K562 (cell line): Measurements from ENCODE around the gene SRRT. TPM values are rescaled to one million over a fixed set of nuclear protein-coding genes. Genes with fewer than 3 reads are reported as not detected.

Experiments
- CBFA2T2 ChIP-seq: fragments of 450-650 bp; conservative IDR thresholded peaks from 2 replicates; pipeline ENCODE4 v1.6.1; 2017; ENCODE audit warnings: mild to moderate bottlenecking
- CHCHD3 ChIP-seq: fragments of 250-450 bp; sonication (Bioruptor Pico); IDR thresholded peaks from 2 replicates; pipeline ENCODE4 v2.1.2; 2022; ENCODE audit warnings: mild to moderate bottlenecking
- FOXM1 ChIP-seq, 2 experiments: fragments of 450-650 bp in 1 of 2; sonication (generic) in 1 of 2; formaldehyde crosslinking in 1 of 2; IDR thresholded peaks; 2 replicates each; pipeline versions ENCODE4 v1.6.1 to v1.9.0; 2017 to 2022; ENCODE audit warnings: low read depth in 2 of 2, mild to moderate bottlenecking in 2 of 2, missing genetic modification reagents in 1 of 2, moderate library complexity in 1 of 2
- GABPB1 ChIP-seq: sonication (generic); formaldehyde crosslinking; IDR thresholded peaks from 2 replicates; pipeline ENCODE4 v1.8.0; 2022; ENCODE audit warnings: mild to moderate bottlenecking, missing genetic modification reagents
- HNRNPUL1 ChIP-seq: fragments of 200-400 bp; formaldehyde crosslinking; IDR thresholded peaks from 2 replicates; pipeline ENCODE4 v1.6.1; 2017; ENCODE audit warnings: low read length
- JUNB ChIP-seq: fragments of 450-650 bp; formaldehyde crosslinking; conservative IDR thresholded peaks from 2 replicates; pipeline ENCODE4 v1.4.0; 2020; ENCODE audit warnings: mild to moderate bottlenecking
- KDM4B ChIP-seq, 2 experiments: fragments of 450-650 bp in 1 of 2; sonication (generic) in 1 of 2; IDR thresholded peaks; 2 replicates each; pipeline ENCODE4 v1.6.1; 2016 to 2017; ENCODE audit warnings: borderline replicate concordance in 2 of 2, antibody characterized with exemption in 1 of 2, low read depth in 1 of 2, mild to moderate bottlenecking in 1 of 2
- MCM3 ChIP-seq: fragments of 450-650 bp; IDR thresholded peaks from 2 replicates; pipeline ENCODE4 v1.6.1; 2016
- MTA3 ChIP-seq: fragments of 450-650 bp; formaldehyde crosslinking; IDR thresholded peaks from 2 replicates; pipeline ENCODE4 v1.6.1; 2017; ENCODE audit warnings: mild to moderate bottlenecking, borderline replicate concordance
- NCOA1 ChIP-seq: fragments of 450-650 bp; IDR thresholded peaks from 2 replicates; pipeline ENCODE4 v1.6.1; 2016; ENCODE audit warnings: low read depth
- SMARCA5 ChIP-seq: fragments of 450-650 bp; IDR thresholded peaks from 2 replicates; pipeline ENCODE4 v1.6.1; 2016
- SMARCB1 ChIP-seq: IDR thresholded peaks from 2 replicates; pipeline ENCODE4 v1.6.1; 2011; ENCODE audit warnings: improper control_type of control experiment, low read depth; ENCODE audit not compliant: insufficient read length
- THRAP3 ChIP-seq: fragments of 450-650 bp; IDR thresholded peaks from 2 replicates; pipeline ENCODE4 v1.6.1; 2016; ENCODE audit warnings: mild to moderate bottlenecking, inconsistent platforms, borderline replicate concordance
- ZC3H4 ChIP-seq: sonication (generic); formaldehyde crosslinking; IDR thresholded peaks from 2 replicates; pipeline ENCODE4 v1.9.0; 2021; ENCODE audit warnings: missing genetic modification reagents, borderline replicate concordance
- ZNF175 ChIP-seq: fragments of 200-800 bp; sonication (Bioruptor generic); IDR thresholded peaks from 2 replicates; pipeline ENCODE4 v1.6.1; 2016; ENCODE audit warnings: low read depth, mild to moderate bottlenecking, missing genetic modification characterization, missing compliant biosample characterization
- ZNF212 ChIP-seq: fragments of 450-650 bp; formaldehyde crosslinking; IDR thresholded peaks from 2 replicates; pipeline ENCODE4 v1.4.0; 2020; ENCODE audit warnings: mild to moderate bottlenecking
- ZNF644 ChIP-seq: fragments of 200-800 bp; sonication (Bioruptor generic); IDR thresholded peaks from 2 replicates; pipeline ENCODE4 v1.6.1; 2016; ENCODE audit warnings: low read depth, missing genetic modification characterization, missing compliant biosample characterization
- polyA plus RNA-seq, 8 experiments: library from polyadenylated mRNA; depleted of rRNA in 4 of 8; stranded (reverse) in 5 of 8; unstranded in 3 of 8; fragments of >200 nt; fragmentation: Nextera tagmentation in 2 of 8; fragmentation: Illumina TruSeq in 1 of 8; extraction: Ambion mirVana in 2 of 8; extraction: Trizol in 1 of 8; gene quantifications; 2 replicates each; pipeline versions ENCODE4 v1.2.1 to v1.2.3, GENCODE V29; 2011 to 2014; ENCODE audit warnings: inconsistent platforms in 1 of 8, missing spikeins in 1 of 8
- total RNA-seq, 7 experiments: library from RNA; depleted of rRNA in 6 of 7; stranded (reverse); fragments of >200 nt in 6 of 7; fragmentation: Illumina TruSeq in 2 of 7; extraction: Trizol in 2 of 7; gene quantifications; 2 replicates each; pipeline versions ENCODE4 v1.2.1 to v1.2.3, GENCODE V29; 2011 to 2021; ENCODE audit warnings: low replicate concordance in 1 of 7
- TF ChIP-seq, protein P1 (sequence below): fragments of 250-450 bp; sonication (Bioruptor Pico); IDR thresholded peaks from 2 replicates; pipeline ENCODE4 v1.8.0; 2022; ENCODE audit warnings: inconsistent platforms, mild to moderate bottlenecking, moderate library complexity, borderline replicate concordance
- TF ChIP-seq, protein P2 (sequence below): fragments of 450-650 bp; IDR thresholded peaks from 2 replicates; pipeline ENCODE4 v1.6.1; 2016; ENCODE audit warnings: mild to moderate bottlenecking
- TF ChIP-seq, protein P3 (sequence below): fragments of 450-650 bp; IDR thresholded peaks from 2 replicates; pipeline ENCODE4 v1.6.1; 2016; ENCODE audit warnings: antibody characterized with exemption
- TF ChIP-seq, protein P4 (sequence below): sonication (generic); formaldehyde crosslinking; IDR thresholded peaks from 2 replicates; pipeline ENCODE4 v1.8.0; 2022; ENCODE audit warnings: mild to moderate bottlenecking, missing genetic modification reagents

The SRRT gene
- total and polyA plus RNA-seq, 9 of the 15 experiments (the other 6 are each of a cell fraction or from before 2014, with no cell fraction given), result 10.3 to 263 (median 84.4) TPM

DNA sequence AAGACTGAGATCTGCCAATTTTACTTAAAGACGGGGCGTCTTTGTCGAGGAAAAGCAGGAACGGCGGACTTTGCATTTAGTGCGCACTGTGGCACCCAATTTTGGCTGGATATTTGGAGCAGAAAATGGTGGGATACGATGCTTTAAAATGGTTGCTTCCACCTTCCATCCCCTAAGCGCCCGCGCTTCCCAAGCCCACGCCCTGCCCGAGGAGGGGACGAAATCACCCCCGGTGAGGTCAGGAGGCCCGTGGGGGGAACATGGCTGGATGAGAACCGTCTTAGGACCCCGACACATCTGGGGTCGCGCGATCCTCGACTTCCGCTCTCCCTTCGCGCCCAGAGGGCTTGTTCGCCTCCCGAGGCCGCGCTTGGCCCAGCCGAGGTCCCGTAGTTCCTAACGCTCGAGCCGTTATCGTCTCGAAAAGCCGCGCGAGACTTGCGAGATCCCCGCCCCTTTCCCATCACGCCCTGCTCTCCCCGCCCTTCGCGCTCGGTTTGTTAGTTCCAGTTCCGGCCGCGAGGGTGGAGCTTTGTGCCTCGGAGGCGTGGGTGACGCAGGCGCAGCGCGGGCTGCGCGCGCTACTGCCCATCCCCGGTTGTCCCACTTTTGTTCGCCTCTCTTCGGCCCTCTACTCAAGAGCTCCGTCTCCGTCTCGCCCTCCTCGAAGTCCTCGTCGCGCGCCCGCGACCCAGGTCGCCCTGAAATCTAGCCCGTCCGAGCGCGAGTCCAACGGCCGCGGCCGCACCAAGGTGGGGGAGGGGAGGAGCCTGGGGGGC lies at the start of gene SRRT (continued):
- no peak for TF ChIP-seq CHCHD3
- TF ChIP-seq KDM4B (IDR thresholded peaks at IDR 0.05; ENCODE audit: borderline replicate concordance in 2 of 2, low read depth in 1 of 2), result peak in 1 of 2 experiments; percentile 69; a peak in 1 of 4 replicates
- no peak for TF ChIP-seq MCM3
- TF ChIP-seq MTA3, result peak; percentile 100
- TF ChIP-seq, protein P1, sequence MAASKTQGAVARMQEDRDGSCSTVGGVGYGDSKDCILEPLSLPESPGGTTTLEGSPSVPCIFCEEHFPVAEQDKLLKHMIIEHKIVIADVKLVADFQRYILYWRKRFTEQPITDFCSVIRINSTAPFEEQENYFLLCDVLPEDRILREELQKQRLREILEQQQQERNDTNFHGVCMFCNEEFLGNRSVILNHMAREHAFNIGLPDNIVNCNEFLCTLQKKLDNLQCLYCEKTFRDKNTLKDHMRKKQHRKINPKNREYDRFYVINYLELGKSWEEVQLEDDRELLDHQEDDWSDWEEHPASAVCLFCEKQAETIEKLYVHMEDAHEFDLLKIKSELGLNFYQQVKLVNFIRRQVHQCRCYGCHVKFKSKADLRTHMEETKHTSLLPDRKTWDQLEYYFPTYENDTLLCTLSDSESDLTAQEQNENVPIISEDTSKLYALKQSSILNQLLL, result no peak
- TF ChIP-seq SMARCB1, result no peak
- TF ChIP-seq ZNF175 (CRISPR knock-in tag), result peak; percentile 88
- TF ChIP-seq, protein P2, sequence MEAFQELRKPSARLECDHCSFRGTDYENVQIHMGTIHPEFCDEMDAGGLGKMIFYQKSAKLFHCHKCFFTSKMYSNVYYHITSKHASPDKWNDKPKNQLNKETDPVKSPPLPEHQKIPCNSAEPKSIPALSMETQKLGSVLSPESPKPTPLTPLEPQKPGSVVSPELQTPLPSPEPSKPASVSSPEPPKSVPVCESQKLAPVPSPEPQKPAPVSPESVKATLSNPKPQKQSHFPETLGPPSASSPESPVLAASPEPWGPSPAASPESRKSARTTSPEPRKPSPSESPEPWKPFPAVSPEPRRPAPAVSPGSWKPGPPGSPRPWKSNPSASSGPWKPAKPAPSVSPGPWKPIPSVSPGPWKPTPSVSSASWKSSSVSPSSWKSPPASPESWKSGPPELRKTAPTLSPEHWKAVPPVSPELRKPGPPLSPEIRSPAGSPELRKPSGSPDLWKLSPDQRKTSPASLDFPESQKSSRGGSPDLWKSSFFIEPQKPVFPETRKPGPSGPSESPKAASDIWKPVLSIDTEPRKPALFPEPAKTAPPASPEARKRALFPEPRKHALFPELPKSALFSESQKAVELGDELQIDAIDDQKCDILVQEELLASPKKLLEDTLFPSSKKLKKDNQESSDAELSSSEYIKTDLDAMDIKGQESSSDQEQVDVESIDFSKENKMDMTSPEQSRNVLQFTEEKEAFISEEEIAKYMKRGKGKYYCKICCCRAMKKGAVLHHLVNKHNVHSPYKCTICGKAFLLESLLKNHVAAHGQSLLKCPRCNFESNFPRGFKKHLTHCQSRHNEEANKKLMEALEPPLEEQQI, result no peak
- no peak; the same call in 1 of the 2 replicates for TF ChIP-seq ZC3H4 (CRISPR knock-in tag)
- 0 out of 2 replicates have a peak, but pooled peaks have one; percentile 50 for TF ChIP-seq JUNB (CRISPR knock-in tag)
- no peak for TF ChIP-seq CBFA2T2
- no peak for TF ChIP-seq SMARCA5
- TF ChIP-seq GABPB1 (CRISPR knock-in tag), result peak; percentile 91
- TF ChIP-seq, protein P3, sequence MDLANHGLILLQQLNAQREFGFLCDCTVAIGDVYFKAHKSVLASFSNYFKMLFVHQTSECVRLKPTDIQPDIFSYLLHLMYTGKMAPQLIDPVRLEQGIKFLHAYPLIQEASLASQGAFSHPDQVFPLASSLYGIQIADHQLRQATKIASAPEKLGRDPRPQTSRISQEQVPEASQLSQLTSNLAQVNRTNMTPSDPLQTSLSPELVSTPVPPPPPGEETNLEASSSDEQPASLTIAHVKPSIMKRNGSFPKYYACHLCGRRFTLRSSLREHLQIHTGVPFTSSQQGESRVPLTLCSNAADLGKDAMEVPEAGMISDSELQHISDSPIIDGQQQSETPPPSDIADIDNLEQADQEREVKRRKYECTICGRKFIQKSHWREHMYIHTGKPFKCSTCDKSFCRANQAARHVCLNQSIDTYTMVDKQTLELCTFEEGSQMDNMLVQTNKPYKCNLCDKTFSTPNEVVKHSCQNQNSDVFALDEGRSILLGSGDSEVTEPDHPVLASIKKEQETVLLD, result peak; percentile 94
- TF ChIP-seq FOXM1 (IDR thresholded peaks at IDR 0.05; ENCODE audit: low read depth), result peak; percentile 89
- TF ChIP-seq FOXM1 (CRISPR knock-in tag; IDR thresholded peaks at IDR 0.05; ENCODE audit: low read depth), result no peak
- TF ChIP-seq NCOA1, result peak; percentile 70
- TF ChIP-seq ZNF644 (tag), result peak; percentile 58; the same call in 1 of the 2 replicates
- no peak for TF ChIP-seq HNRNPUL1
- TF ChIP-seq, protein P4, sequence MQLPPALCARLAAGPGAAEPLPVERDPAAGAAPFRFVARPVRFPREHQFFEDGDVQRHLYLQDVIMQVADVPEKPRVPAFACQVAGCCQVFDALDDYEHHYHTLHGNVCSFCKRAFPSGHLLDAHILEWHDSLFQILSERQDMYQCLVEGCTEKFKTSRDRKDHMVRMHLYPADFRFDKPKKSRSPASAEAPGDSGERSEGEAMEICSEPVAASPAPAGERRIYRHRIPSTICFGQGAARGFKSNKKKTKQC (CRISPR knock-in tag), result peak; percentile 77
- TF ChIP-seq ZNF212 (CRISPR knock-in tag), result peak; percentile 82; the same call in 1 of the 2 replicates
- TF ChIP-seq THRAP3, result 0 out of 2 replicates have a peak, but pooled peaks have one; percentile 63
